ENCODE measurements around the gene CDC42BPA. TPM values are rescaled to one million over a fixed set of nuclear protein-coding genes. Genes with fewer than 3 reads are reported as not detected.

CDC42BPA gene
- total RNA-seq, 1 experiment from 2014 or later = 25.2 TPM

GRCh38 chr1:226973898-226974543, 344.3 kb downstream of the CDC42BPA start:
- ChIA-PET CTCF (interaction anchor here (1.2 to 1.3 kb wide), 2 partner anchors 62 to 474 kb away, joined by 5 read pairs; no protein-coding TSS in a partner anchor), POLR2A (no interaction called here)
- Mint-ChIP-seq H3K4me3 (no peak overlapping the region), H3K27me3 (ENCODE audit: low read depth) (no peaks in the 10 kb centered on the region; the same call in 1 of the 2 replicates), H3K9me3 (peaks cover 8% of the 10 kb centered on the region), H3K4me1 (0 out of 2 replicates have a peak, but pooled peaks cover 3% of the 10 kb centered on the region), H3K36me3 (peaks cover 10% of the 10 kb centered on the region), H3K27ac (no peak overlapping the region; the same call in 1 of the 2 replicates)
- no peak for ATAC-seq
- DNase-seq (ENCODE audit: low spot score) = no peak
- TF ChIP-seq NR2C2 (CRISPR knock-in tag; IDR thresholded peaks at IDR 0.05) = no peak
- TF ChIP-seq MLX (CRISPR knock-in tag; IDR thresholded peaks at IDR 0.05) = no peak
- no peak for TF ChIP-seq HMGA2 (CRISPR knock-in tag; IDR thresholded peaks at IDR 0.05)
- no peak for TF ChIP-seq GRHL2 (CRISPR knock-in tag; IDR thresholded peaks at IDR 0.05; ENCODE audit: insufficient replicate concordance, severe bottlenecking)
- TF ChIP-seq MYBL2 (CRISPR knock-in tag; IDR thresholded peaks at IDR 0.05) = no peak
- no peak for TF ChIP-seq TCF7 (CRISPR knock-in tag; IDR thresholded peaks at IDR 0.05; ENCODE audit: low read depth)
- no peak for TF ChIP-seq E2F4 (CRISPR knock-in tag; IDR thresholded peaks at IDR 0.05; ENCODE audit: borderline replicate concordance, low read depth)
- no peak for TF ChIP-seq ZNF138 (CRISPR knock-in tag; conservative IDR thresholded peaks at IDR 0.05)
- TF ChIP-seq JUN (CRISPR knock-in tag; IDR thresholded peaks at IDR 0.05) = no peak
- TF ChIP-seq ZNF317 (CRISPR knock-in tag; IDR thresholded peaks at IDR 0.05; ENCODE audit: borderline replicate concordance, low read depth) = no peak
- TF ChIP-seq ELF4 (CRISPR knock-in tag; IDR thresholded peaks at IDR 0.05; ENCODE audit: low read depth) = no peak
- TF ChIP-seq ATF1 (CRISPR knock-in tag; IDR thresholded peaks at IDR 0.05) = no peak
- no peak for TF ChIP-seq E2F5 (CRISPR knock-in tag; IDR thresholded peaks at IDR 0.05)
- no peak for TF ChIP-seq SP1 (CRISPR knock-in tag; conservative IDR thresholded peaks at IDR 0.05)

- CTCF ChIA-PET = no interaction called here
- peaks cover 10% of the 10 kb centered on the region for H3K36me3 Mint-ChIP-seq
- peaks cover 8% of the 10 kb centered on the region for H3K9me3 Mint-ChIP-seq
- H3K4me3 Mint-ChIP-seq = no peak overlapping the region
- no peaks in the 10 kb centered on the region; the same call in 1 of the 2 replicates for H3K27me3 Mint-ChIP-seq (ENCODE audit: low read depth)
- no peak for ATAC-seq
- DNase-seq (ENCODE audit: low spot score) = no peak
- POLR2A ChIA-PET = no interaction called here
- 0 out of 2 replicates have a peak, but pooled peaks cover 3% of the 10 kb centered on the region for H3K4me1 Mint-ChIP-seq
- H3K27ac Mint-ChIP-seq = no peak overlapping the region; the same call in 1 of the 2 replicates
- no peak for TF ChIP-seq ELF4 (CRISPR knock-in tag; IDR thresholded peaks at IDR 0.05; ENCODE audit: low read depth)
- no peak for TF ChIP-seq KAT7 (CRISPR knock-in tag; IDR thresholded peaks at IDR 0.05; ENCODE audit: borderline replicate concordance)
- TF ChIP-seq USF2 (CRISPR knock-in tag; IDR thresholded peaks at IDR 0.05) = no peak
- TF ChIP-seq ZBTB21 (CRISPR knock-in tag; IDR thresholded peaks at IDR 0.05; ENCODE audit: borderline replicate concordance) = no peak
- no peak for TF ChIP-seq STAT6 (CRISPR knock-in tag; conservative IDR thresholded peaks at IDR 0.05; ENCODE audit: low read depth)
- no peak for TF ChIP-seq NFE2L1 (CRISPR knock-in tag; IDR thresholded peaks at IDR 0.05)
- no peak for TF ChIP-seq ERG (CRISPR knock-in tag; IDR thresholded peaks at IDR 0.05)
- no peak for TF ChIP-seq NFATC4 (CRISPR knock-in tag; IDR thresholded peaks at IDR 0.05)
- no peak for TF ChIP-seq SMAD3 (CRISPR knock-in tag; IDR thresholded peaks at IDR 0.05; ENCODE audit: borderline replicate concordance)
- no peak for TF ChIP-seq HMGXB4 (CRISPR knock-in tag; IDR thresholded peaks at IDR 0.05)
These were observed 344.9 kb downstream of the CDC42BPA start for GRCh38 chr1:226973371-226973897.
